Gastrocnemius medialis (tissue), 4 donors: ENCODE measurements around the gene DNAJC11. TPM values are rescaled to one million over a fixed set of nuclear protein-coding genes. Genes with fewer than 3 reads are reported as not detected.

ENCODE experiments used
- ATAC-seq, 2 donors: fragments of 150-250 bp; one replicate each; pipeline ENCODE4 v1.9.1; 2016
- DNase-seq, 2 donors: peaks; one replicate each; pipeline ENCODE4 v3.0.0-alpha.2; 2019
- H3K27ac ChIP-seq, 4 donors: fragments of 200-600 bp; sonication (generic); 1 replicate in 1 of 4; 2 replicates in 3 of 4; pipeline ENCODE4 v1.5.1; 2016 to 2018; ENCODE audit warnings: mild to moderate bottlenecking in 2 of 4, moderate library complexity in 1 of 4
- H3K27me3 ChIP-seq, 3 donors: fragments of 200-600 bp; sonication (generic) in 2 of 3; 1 replicate in 1 of 3; 2 replicates in 2 of 3; pipeline versions ENCODE4 v1.5.1 to v1.6.0; 2016 to 2019; ENCODE audit warnings: mild to moderate bottlenecking in 1 of 3, moderate library complexity in 1 of 3
- H3K36me3 ChIP-seq, 2 donors: fragments of 200-600 bp; sonication (generic) in 1 of 2; one replicate each; pipeline ENCODE4 v1.5.1; 2017 to 2018
- H3K4me1 ChIP-seq, 2 donors: fragments of 200-600 bp; sonication (generic) in 1 of 2; one replicate each; pipeline ENCODE4 v1.5.1; 2016 to 2017; ENCODE audit warnings: mild to moderate bottlenecking in 2 of 2
- H3K4me3 ChIP-seq, 4 donors: fragments of 200-600 bp; sonication (generic) in 3 of 4; 1 replicate in 1 of 4; 2 replicates in 3 of 4; pipeline ENCODE4 v1.5.1; 2016 to 2019; ENCODE audit warnings: mild to moderate bottlenecking in 2 of 4
- H3K9me3 ChIP-seq, 3 donors: fragments of 200-600 bp; sonication (generic) in 2 of 3; 1 replicate in 1 of 3; 2 replicates in 2 of 3; pipeline ENCODE4 v1.5.1; 2016 to 2019
- POLR2A ChIP-seq, 2 donors: fragments of 450-650 bp; IDR thresholded peaks; one replicate each; pipeline ENCODE4 v1.6.1; 2017; ENCODE audit warnings: antibody characterized with exemption in 2 of 2, mild to moderate bottlenecking in 2 of 2, moderate library complexity in 2 of 2
- in situ Hi-C, 4 donors: fragments of 200-750 bp; cut with MboI; loops; one replicate each; pipeline versions ENCODE4 v1.15.0 to v1.8.0; 2017; ENCODE audit warnings: low sequenced_read_pairs in 4 of 4
- intact Hi-C: fragments of 100-400 bp; cut with DNase I; formaldehyde crosslinking; loops from one replicate; pipeline ENCODE4 v1.15.1; 2023; ENCODE audit warnings: low total_unique reads
- total RNA-seq, 4 donors: library from RNA; depleted of rRNA; stranded (reverse); fragments of >200 nt; gene quantifications; one replicate each; pipeline versions ENCODE4 v1.1.0 to v1.2.3, GENCODE V29; 2016
- TF ChIP-seq, protein P1 (sequence below), 5 experiments: fragments of 450-650 bp in 3 of 5; fragments of 200-600 bp in 2 of 5; sonication (generic) in 2 of 5; IDR thresholded peaks in 4 of 5; conservative IDR thresholded peaks in 1 of 5; 1 replicate in 4 of 5; 2 replicates in 1 of 5; pipeline ENCODE4 v1.5.1; 2016 to 2019; ENCODE audit warnings: antibody characterized with exemption in 5 of 5, mild to moderate bottlenecking in 3 of 5, moderate library complexity in 3 of 5

DNAJC11 gene
- total RNA-seq, 4 donors from 2014 or later = 23.3 to 40.7 (median 30.8) TPM

DNA sequence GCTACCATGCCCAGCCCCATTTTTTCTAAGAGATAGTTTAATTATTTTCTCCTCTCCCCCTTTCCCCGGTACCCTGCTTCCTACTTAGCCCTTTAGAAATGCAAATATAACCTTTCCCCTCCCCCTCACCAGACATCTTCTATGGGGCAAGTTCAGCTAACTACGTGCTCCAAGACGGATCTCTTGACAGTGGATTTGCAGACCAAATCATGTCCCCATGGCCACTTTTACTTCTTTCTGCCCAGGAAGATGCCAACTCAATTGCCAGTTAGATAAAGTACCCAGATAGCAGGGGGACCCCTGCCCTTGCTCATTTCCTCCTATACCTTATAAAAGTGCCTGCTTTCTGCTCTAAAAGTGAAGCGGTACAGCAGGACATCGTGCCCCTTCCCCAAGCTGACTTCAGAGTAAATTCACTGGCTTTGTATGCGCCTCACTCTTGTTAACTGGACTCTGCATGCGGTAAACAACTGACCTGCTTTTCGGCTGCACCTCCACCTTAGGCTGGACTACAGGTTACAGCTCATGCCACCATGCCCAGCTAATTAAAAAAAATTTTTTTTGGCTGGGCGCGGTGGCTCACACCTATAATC, 7.4 kb downstream of the DNAJC11 start:
- no peak for ATAC-seq
- Histone ChIP-seq H3K4me3 (no peak overlapping the region), H3K9me3 (no peaks in the 10 kb centered on the region), H3K27ac (no peak overlapping the region), H3K36me3 (no peaks in the 10 kb centered on the region), H3K4me1 (peaks cover 24 to 25% of the 10 kb centered on the region in 2 donors), H3K27me3 (no peaks in the 10 kb centered on the region)
- TF ChIP-seq, protein P1, sequence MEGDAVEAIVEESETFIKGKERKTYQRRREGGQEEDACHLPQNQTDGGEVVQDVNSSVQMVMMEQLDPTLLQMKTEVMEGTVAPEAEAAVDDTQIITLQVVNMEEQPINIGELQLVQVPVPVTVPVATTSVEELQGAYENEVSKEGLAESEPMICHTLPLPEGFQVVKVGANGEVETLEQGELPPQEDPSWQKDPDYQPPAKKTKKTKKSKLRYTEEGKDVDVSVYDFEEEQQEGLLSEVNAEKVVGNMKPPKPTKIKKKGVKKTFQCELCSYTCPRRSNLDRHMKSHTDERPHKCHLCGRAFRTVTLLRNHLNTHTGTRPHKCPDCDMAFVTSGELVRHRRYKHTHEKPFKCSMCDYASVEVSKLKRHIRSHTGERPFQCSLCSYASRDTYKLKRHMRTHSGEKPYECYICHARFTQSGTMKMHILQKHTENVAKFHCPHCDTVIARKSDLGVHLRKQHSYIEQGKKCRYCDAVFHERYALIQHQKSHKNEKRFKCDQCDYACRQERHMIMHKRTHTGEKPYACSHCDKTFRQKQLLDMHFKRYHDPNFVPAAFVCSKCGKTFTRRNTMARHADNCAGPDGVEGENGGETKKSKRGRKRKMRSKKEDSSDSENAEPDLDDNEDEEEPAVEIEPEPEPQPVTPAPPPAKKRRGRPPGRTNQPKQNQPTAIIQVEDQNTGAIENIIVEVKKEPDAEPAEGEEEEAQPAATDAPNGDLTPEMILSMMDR (IDR thresholded peaks at IDR 0.05 in 4 of 5, conservative IDR thresholded peaks at IDR 0.05 in 1 of 5) = no peak
- no peak for TF ChIP-seq POLR2A (IDR thresholded peaks at IDR 0.05)
- no peak for DNase-seq
- in situ Hi-C loops = loop anchor here in 1 of 4 donors (10.0 kb wide), 1 partner anchor 139 kb away; the partner anchor contains the start of genes NOL9 and TAS1R1
- intact Hi-C loops = no loop called here

DNA sequence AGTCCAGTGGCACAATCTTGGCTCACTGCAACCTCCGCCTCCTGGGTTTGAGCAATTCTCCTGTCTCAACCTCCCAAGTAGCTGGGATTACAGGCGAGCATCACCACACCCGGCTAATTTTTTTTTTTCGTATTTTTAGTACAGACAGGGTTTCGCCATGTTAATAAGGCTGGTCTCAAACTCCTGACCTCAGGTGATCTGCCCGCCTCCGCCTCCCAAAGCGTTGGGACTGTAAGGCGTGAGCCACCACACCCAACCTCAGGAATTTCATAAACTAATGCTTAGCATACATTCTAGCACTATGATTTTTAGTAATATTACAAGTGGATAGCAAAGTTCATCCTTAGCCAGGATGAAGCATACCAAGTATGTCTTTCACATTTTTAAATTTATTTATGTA, 8.7 kb downstream of the DNAJC11 start:
- peaks cover 12 to 23% of the 10 kb centered on the region in 2 donors for H3K4me1 ChIP-seq
- intact Hi-C loops (no loop called here), in situ Hi-C loops (loop anchor here in 1 of 4 donors (10.0 kb wide), 1 partner anchor 138 kb away; the partner anchor contains the start of genes NOL9 and TAS1R1)
- H3K9me3 ChIP-seq = no peaks in the 10 kb centered on the region
- H3K27ac ChIP-seq = no peak overlapping the region
- H3K27me3 ChIP-seq = no peaks in the 10 kb centered on the region
- DNase-seq = no peak
- H3K36me3 ChIP-seq = no peaks in the 10 kb centered on the region
- ATAC-seq = no peak
- TF ChIP-seq, protein P1 (IDR thresholded peaks at IDR 0.05 in 4 of 5, conservative IDR thresholded peaks at IDR 0.05 in 1 of 5) = no peak
- no peak for TF ChIP-seq POLR2A (IDR thresholded peaks at IDR 0.05)
- no peak overlapping the region for H3K4me3 ChIP-seq

DNA sequence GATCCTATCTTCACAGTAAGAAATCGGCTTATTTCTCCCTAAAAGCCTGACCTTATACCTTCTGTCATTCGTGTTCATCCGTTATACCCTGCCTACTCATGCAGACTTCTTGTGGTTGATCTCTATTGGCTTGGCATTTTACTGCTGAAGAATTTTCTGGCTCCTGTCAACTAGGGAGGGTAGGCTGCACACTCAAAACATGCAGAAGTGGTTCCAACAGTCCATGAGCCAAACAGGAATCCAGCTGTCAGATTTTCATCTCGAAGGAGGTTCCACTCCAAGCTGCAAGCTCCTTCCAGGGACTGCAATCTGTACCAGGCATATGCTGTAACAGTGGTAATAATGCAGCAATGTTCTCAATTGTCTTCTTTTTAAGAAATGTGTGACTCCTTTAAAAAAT, 10.1 kb downstream of the DNAJC11 start:
- TF ChIP-seq, protein P1 (IDR thresholded peaks at IDR 0.05 in 4 of 5, conservative IDR thresholded peaks at IDR 0.05 in 1 of 5) = no peak
- TF ChIP-seq POLR2A (IDR thresholded peaks at IDR 0.05) = no peak
- Histone ChIP-seq H3K9me3 (no peaks in the 10 kb centered on the region), H3K27ac (peak overlapping the region in 1 of 4 donors; percentile 54), H3K4me1 (peaks cover 18 to 38% of the 10 kb centered on the region in 2 donors), H3K4me3 (no peak overlapping the region), H3K27me3 (no peaks in the 10 kb centered on the region), H3K36me3 (no peaks in the 10 kb centered on the region)
- ATAC-seq = no peak
- no peak for DNase-seq
- intact Hi-C loops (no loop called here), in situ Hi-C loops (loop anchor here in 1 of 4 donors (10.0 kb wide), 1 partner anchor 137 kb away; the partner anchor contains the start of genes NOL9 and TAS1R1)

DNA sequence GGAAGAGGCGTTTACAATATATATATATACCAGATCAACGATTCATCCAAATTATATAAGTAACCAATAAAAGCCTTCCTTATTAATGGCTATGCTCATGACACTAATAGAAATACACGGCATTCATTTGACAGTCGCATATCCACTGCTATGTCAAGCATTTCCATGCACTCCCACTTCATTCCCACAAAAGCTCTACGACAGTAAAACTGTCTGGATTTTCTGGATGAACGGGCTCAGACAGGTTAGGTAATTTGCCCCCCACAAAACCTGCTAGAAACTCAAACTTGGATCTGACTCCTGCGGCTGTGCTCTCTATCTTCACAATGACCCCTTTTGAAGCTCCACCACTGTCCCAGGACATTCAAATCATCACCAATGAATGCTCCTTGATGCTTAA, 11.4 kb downstream of the DNAJC11 start:
- intact Hi-C loops (no loop called here), in situ Hi-C loops (loop anchor here in 1 of 4 donors (10.0 kb wide), 1 partner anchor 135 kb away; the partner anchor contains the start of genes NOL9 and TAS1R1)
- ATAC-seq = no peak
- TF ChIP-seq, protein P1 (IDR thresholded peaks at IDR 0.05 in 4 of 5, conservative IDR thresholded peaks at IDR 0.05 in 1 of 5) = no peak
- TF ChIP-seq POLR2A (IDR thresholded peaks at IDR 0.05) = no peak
- Histone ChIP-seq H3K36me3 (no peaks in the 10 kb centered on the region), H3K4me3 (no peak overlapping the region), H3K4me1 (peaks cover 26 to 39% of the 10 kb centered on the region in 2 donors), H3K27me3 (no peaks in the 10 kb centered on the region), H3K9me3 (no peaks in the 10 kb centered on the region), H3K27ac (peak overlapping the region in 1 of 4 donors; percentile 20)
- DNase-seq = no peak
